Measurements from ENCODE around the gene CABYR.

Gene CABYR

DNA sequence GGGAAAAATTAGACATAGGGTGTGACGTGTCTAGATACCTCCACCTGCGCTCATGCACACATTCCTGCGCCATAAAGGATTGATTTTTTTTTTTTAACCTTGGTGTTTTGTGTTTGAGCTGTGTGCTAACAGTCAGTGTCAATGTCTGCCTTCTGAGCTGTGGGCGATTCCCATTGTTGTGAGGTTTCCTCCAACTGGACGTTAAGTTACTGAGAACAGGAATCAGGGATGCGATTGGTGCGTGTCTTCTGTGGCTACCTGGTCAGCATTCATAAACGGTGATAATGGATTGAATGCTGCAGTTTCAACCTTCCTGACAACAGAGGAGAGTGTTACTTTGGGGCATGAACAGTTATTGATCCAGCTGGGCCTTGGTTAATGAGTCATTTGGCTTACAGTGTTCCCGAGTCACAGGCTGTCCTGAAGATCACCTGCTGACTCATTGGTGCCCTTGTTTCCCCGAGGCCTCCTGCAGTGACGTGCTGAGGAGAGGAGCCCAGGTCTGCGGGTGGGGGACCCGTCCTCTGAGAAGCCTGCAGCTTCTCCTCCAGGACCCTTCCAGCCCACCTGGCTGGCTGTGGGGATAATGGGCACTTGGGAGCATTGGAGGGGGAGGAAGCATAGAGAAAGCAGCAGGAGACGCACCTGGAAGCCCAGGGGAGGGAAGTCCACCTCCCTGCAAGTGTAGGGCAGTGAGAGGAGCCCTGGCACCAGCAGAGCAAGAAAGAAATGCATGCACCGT lies 25.8 kb upstream of the CABYR start:
- TF ChIP-seq, protein P1, sequence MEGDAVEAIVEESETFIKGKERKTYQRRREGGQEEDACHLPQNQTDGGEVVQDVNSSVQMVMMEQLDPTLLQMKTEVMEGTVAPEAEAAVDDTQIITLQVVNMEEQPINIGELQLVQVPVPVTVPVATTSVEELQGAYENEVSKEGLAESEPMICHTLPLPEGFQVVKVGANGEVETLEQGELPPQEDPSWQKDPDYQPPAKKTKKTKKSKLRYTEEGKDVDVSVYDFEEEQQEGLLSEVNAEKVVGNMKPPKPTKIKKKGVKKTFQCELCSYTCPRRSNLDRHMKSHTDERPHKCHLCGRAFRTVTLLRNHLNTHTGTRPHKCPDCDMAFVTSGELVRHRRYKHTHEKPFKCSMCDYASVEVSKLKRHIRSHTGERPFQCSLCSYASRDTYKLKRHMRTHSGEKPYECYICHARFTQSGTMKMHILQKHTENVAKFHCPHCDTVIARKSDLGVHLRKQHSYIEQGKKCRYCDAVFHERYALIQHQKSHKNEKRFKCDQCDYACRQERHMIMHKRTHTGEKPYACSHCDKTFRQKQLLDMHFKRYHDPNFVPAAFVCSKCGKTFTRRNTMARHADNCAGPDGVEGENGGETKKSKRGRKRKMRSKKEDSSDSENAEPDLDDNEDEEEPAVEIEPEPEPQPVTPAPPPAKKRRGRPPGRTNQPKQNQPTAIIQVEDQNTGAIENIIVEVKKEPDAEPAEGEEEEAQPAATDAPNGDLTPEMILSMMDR (IDR thresholded peaks at IDR 0.05; ENCODE audit: low read depth, low read length, missing control alignments) = no peak
- in situ Hi-C loops (cut with HindIII; ENCODE audit: low sequenced_read_pairs) = loop anchor here (25.0 kb wide), 1 partner anchor 601 kb away; the partner anchor contains the start of gene RMC1
- DNase-seq (ENCODE audit: low read depth) = peak; percentile 31
- no peak overlapping the region for H3K4me3 ChIP-seq (ENCODE audit: low read depth, low read length)

DNA sequence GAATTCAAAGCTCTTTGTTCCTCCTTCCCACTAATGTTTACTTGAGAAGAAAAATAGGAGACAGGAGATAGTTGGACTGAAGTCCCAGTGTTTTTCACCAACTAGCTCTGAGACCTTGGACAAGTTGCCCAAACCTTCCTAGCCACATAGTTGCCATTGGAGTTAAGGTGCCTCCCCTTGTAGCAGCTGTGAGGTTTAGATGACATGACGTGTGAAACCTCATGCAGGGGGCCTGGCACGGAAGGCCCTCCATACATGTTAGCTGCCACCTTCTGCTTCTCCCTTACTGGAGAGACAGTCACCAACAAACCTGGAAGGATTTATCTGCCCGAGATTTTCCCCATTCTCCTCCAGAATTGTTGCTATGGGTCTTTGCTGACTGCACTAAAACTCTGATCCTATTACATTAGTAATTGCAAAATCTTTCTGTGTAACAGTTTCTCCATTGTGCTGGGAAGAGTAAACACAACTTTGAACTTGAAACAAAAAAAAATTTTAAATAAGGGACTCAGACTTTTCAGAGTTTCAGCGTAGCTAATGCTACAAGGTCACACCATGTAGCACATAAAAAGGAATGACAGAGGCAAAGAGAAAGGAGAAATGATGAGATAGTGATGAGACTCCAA lies 23.8 kb upstream of the CABYR start:
- in situ Hi-C loops (cut with HindIII; ENCODE audit: low sequenced_read_pairs) = loop anchor here (25.0 kb wide), 1 partner anchor 603 kb away; the partner anchor contains the start of gene RMC1

DNA sequence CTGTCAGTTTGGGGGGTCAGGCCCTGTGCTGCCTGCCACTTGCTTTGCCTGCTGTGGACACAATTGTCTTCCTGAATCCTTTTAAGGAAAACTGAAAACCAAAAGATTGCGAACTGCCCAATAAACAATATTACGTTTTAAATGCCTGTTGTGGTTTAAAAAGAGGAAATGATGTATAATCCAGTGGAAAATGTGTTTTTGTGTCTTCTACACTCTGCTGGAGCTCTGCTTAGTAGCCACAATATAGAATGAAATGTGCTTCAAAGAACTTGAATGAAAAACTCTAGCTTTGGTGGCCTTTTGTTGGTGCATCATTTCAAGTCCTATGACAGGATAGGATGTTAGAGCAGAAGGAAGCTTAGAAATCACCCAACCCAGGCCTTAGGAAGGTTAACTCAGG lies 23.2 kb upstream of the CABYR start:
- in situ Hi-C loops (cut with HindIII; ENCODE audit: low sequenced_read_pairs) = loop anchor here (25.0 kb wide), 1 partner anchor 603 kb away; the partner anchor contains the start of gene RMC1
- DNase-seq (ENCODE audit: low read depth) = no peak
- TF ChIP-seq, protein P1 (IDR thresholded peaks at IDR 0.05; ENCODE audit: low read depth, low read length, missing control alignments) = no peak
- H3K4me3 ChIP-seq (ENCODE audit: low read depth, low read length) = no peak overlapping the region

More for the DNA sequence above, 23.8 kb upstream of the CABYR start:
- TF ChIP-seq, protein P1 (IDR thresholded peaks at IDR 0.05; ENCODE audit: low read depth, low read length, missing control alignments) = no peak
- DNase-seq (ENCODE audit: low read depth) = no peak
- no peak overlapping the region for H3K4me3 ChIP-seq (ENCODE audit: low read depth, low read length)

DNA sequence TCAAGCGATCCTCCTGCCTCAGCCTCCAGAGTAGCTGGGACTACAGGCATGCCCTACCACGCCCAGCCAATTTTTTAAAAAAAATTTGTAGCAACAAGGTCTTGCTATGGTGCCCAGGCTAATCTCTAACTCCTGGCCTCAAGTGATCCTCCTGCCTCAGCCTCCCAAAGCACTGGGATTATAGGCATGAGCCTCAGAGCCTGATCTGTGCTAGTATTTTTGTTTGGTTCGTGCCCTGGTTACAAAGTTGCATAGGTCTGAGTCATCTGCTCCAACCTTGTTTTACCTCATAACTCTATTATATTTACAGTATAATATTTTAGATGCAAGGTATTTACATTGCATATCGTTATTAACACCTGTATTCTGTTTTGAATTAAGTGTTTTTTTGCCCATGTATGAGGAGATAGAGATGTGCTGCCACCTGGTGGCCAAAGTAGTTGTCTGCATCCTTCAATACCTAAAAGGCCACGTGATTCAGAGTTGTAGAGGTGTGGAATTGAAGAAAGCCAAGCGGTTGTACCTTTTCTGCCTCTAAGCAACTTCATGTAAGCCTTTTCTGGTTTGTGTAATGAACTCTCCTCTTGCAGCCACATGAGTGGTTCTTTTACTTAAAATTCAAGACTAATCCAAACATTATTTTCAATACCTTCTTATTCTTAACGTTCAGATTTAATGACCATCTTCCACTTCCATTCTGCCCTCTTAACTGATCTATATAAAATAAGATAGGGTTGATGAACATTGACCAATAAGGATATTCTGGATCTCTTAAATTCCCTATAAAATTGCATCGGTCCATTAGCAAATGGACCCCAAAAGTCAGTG lies 19.9 kb upstream of the CABYR start:
- in situ Hi-C loops (cut with HindIII; ENCODE audit: low sequenced_read_pairs) = loop anchor here (25.0 kb wide), 1 partner anchor 607 kb away; the partner anchor contains the start of gene RMC1

DNA sequence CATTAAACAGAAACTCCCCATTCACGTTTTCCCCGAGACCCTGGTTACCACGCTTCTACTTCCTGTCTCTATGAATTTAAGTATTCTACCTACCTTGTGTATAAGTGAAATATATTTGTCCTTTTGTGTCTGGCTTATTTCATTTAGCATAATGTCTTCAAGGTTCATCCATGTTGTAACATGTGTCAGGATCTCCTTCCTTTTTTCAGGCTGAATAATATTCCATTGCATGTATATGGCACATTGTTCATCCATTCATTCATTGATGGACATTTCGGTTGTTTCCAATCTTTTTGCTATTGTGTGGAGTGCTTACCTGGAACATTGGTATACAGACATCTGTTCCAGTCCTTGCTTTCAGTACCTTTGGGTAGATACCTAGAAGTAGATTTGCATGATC lies 18.2 kb upstream of the CABYR start:
- DNase-seq (ENCODE audit: low read depth) = no peak
- in situ Hi-C loops (cut with HindIII; ENCODE audit: low sequenced_read_pairs) = loop anchor here (25.0 kb wide), 1 partner anchor 608 kb away; the partner anchor contains the start of gene RMC1
- TF ChIP-seq, protein P1 (IDR thresholded peaks at IDR 0.05; ENCODE audit: low read depth, low read length, missing control alignments) = no peak
- H3K4me3 ChIP-seq (ENCODE audit: low read depth, low read length) = no peak overlapping the region

More for the DNA sequence above, 19.9 kb upstream of the CABYR start:
- peak; percentile 65 for DNase-seq (ENCODE audit: low read depth)
- TF ChIP-seq, protein P1 (IDR thresholded peaks at IDR 0.05; ENCODE audit: low read depth, low read length, missing control alignments) = peak; percentile 76
- H3K4me3 ChIP-seq (ENCODE audit: low read depth, low read length) = no peak overlapping the region

DNA sequence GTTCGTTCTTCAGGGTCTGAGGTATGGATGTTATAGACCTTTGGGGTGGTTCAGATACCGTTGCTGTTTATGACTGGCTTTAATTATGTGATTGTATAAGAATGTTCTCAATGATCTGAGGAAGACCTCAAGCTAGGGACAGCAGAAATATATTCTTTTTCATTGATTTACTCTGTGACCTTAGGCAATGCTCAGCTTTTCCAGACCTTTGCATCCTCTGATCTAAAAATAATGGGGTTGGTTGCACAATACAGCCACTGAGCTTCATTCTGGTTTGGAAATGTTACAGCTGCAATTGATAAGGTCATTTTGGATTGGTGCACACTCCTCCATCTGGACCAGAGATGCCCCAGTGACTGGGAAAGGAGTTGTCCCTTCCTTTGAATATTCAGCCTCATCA lies 17.2 kb upstream of the CABYR start:
- in situ Hi-C loops (cut with HindIII; ENCODE audit: low sequenced_read_pairs) = loop anchor here (25.0 kb wide), 1 partner anchor 609 kb away; the partner anchor contains the start of gene RMC1
- no peak for DNase-seq (ENCODE audit: low read depth)
- TF ChIP-seq, protein P1 (IDR thresholded peaks at IDR 0.05; ENCODE audit: low read depth, low read length, missing control alignments) = no peak
- no peak overlapping the region for H3K4me3 ChIP-seq (ENCODE audit: low read depth, low read length)
